Naive thymus-derived CD4-positive, alpha-beta T cell (primary cell): ENCODE measurements around the gene ZDBF2. TPM values are rescaled to one million over a fixed set of nuclear protein-coding genes. Genes with fewer than 3 reads are reported as not detected.
"Not testable (repeated sequence)": the region's sequence is repeated elsewhere in the genome, so short reads cannot be mapped to it uniquely, and the experiment has no call there.

Experiments used
- ATAC-seq: fragments of 150-1000 bp; cut with Tn5 transposase; 2 replicates; pipeline ENCODE4 v1.10.0; 2021; ENCODE audit warnings: mild to moderate bottlenecking, moderate library complexity
- CTCF ChIA-PET: fragments of 350-600 bp; sonication (Branson Sonifier 250); formaldehyde crosslinking; loops from one replicate; lab custom pipeline; 2021; ENCODE audit warnings: antibody characterized with exemption; lab: Charles Lee
- POLR2A ChIA-PET: fragments of 350-600 bp; sonication (Branson Sonifier 250); formaldehyde crosslinking; loops from one replicate; lab custom pipeline; 2021; ENCODE audit warnings: antibody characterized with exemption, inconsistent platforms; lab: Charles Lee
- DNase-seq, 9 donors: peaks; one replicate each; pipeline versions ENCODE4 v3.0.0 to v3.0.0-alpha.2; 2020 to 2022; ENCODE audit warnings: mixed read lengths in 1 of 9
- H3K27ac ChIP-seq: one replicate; pipeline ENCODE4 v1.7.0; 2013; ENCODE audit warnings: mild to moderate bottlenecking, low read depth, low read length, moderate library complexity
- H3K27me3 ChIP-seq, 2 donors: one replicate each; pipeline ENCODE4 v1.7.0; 2013; ENCODE audit warnings: low read length in 2 of 2, mild to moderate bottlenecking in 2 of 2, moderate library complexity in 2 of 2; ENCODE audit not compliant: control insufficient read depth in 2 of 2, insufficient read depth in 2 of 2
- H3K36me3 ChIP-seq, 3 experiments: 1 replicate in 2 of 3; 2 replicates in 1 of 3; pipeline ENCODE4 v1.7.0; 2013; ENCODE audit warnings: low read length in 3 of 3, mild to moderate bottlenecking in 3 of 3, moderate library complexity in 1 of 3; ENCODE audit not compliant: insufficient read depth in 3 of 3, control insufficient read depth in 2 of 3
- H3K4me1 ChIP-seq, 2 donors: one replicate each; pipeline ENCODE4 v1.7.0; 2013; ENCODE audit warnings: low read length in 2 of 2, mild to moderate bottlenecking in 2 of 2, moderate library complexity in 1 of 2; ENCODE audit not compliant: control insufficient read depth in 2 of 2, insufficient read depth in 2 of 2
- H3K4me3 ChIP-seq: 2 replicates; pipeline ENCODE4 v1.7.0; 2013; ENCODE audit warnings: mild to moderate bottlenecking, low read length
- H3K9me3 ChIP-seq, 3 experiments: 1 replicate in 2 of 3; 2 replicates in 1 of 3; pipeline ENCODE4 v1.7.0; 2013; ENCODE audit warnings: low read length in 3 of 3; ENCODE audit not compliant: control insufficient read depth in 2 of 3
- H3K27ac Mint-ChIP-seq, 9 donors: one replicate each; pipeline ENCODE4 v1.8.0; 2020 to 2022; ENCODE audit warnings: mixed read lengths in 9 of 9, mild to moderate bottlenecking in 8 of 9, moderate library complexity in 5 of 9, inconsistent platforms in 2 of 9
- H3K27me3 Mint-ChIP-seq, 5 donors: one replicate each; pipeline ENCODE4 v1.8.0; 2021 to 2022; ENCODE audit warnings: mixed read lengths in 5 of 5, mild to moderate bottlenecking in 1 of 5
- H3K36me3 Mint-ChIP-seq, 5 donors: one replicate each; pipeline ENCODE4 v1.8.0; 2020 to 2022; ENCODE audit warnings: mixed read lengths in 5 of 5, mild to moderate bottlenecking in 3 of 5, inconsistent platforms in 1 of 5
- H3K4me1 Mint-ChIP-seq, 7 donors: one replicate each; pipeline ENCODE4 v1.8.0; 2020 to 2022; ENCODE audit warnings: mixed read lengths in 7 of 7, mild to moderate bottlenecking in 3 of 7, inconsistent platforms in 1 of 7
- H3K4me3 Mint-ChIP-seq, 10 donors: one replicate each; pipeline ENCODE4 v1.8.0; 2020 to 2022; ENCODE audit warnings: mild to moderate bottlenecking in 10 of 10, mixed read lengths in 10 of 10, moderate library complexity in 6 of 10, inconsistent platforms in 2 of 10
- H3K9me3 Mint-ChIP-seq, 11 donors: one replicate each; pipeline ENCODE4 v1.8.0; 2020 to 2022; ENCODE audit warnings: mixed read lengths in 11 of 11, mild to moderate bottlenecking in 4 of 11, inconsistent platforms in 1 of 11, moderate library complexity in 1 of 11
- intact Hi-C, 2 donors: fragments of 100-400 bp; cut with micrococcal nuclease; formaldehyde crosslinking; loops; one replicate each; pipeline ENCODE4 v1.15.1; 2023
- polyA plus RNA-seq, 2 donors: library from polyadenylated mRNA; unstranded; fragments of 300-500 nt; fragmentation: Illumina TruSeq; gene quantifications; one replicate each; pipeline ENCODE4 v1.2.3, GENCODE V29; 2021
- total RNA-seq, 6 experiments: library from RNA in 5 of 6; stranded (reverse) in 5 of 6; gene quantifications; 1 replicate in 5 of 6; 2 replicates in 1 of 6; pipeline ENCODE4 v1.2.3 and lab custom pipeline; 2021 to 2026

Gene ZDBF2
- total RNA-seq (10 to 100 TPM in 4 of 5 experiments, 1 to 10 TPM in 1; 9.1 to 22.4 (median 16.0) TPM), polyA plus RNA-seq (1 to 10 TPM; 4.4 to 6.7 TPM), total RNA-seq (lab: John Stamatoyannopoulos, UW) (78.5 reads per million, percentile 80 among the genes with 10 or more reads in this experiment)

DNA sequence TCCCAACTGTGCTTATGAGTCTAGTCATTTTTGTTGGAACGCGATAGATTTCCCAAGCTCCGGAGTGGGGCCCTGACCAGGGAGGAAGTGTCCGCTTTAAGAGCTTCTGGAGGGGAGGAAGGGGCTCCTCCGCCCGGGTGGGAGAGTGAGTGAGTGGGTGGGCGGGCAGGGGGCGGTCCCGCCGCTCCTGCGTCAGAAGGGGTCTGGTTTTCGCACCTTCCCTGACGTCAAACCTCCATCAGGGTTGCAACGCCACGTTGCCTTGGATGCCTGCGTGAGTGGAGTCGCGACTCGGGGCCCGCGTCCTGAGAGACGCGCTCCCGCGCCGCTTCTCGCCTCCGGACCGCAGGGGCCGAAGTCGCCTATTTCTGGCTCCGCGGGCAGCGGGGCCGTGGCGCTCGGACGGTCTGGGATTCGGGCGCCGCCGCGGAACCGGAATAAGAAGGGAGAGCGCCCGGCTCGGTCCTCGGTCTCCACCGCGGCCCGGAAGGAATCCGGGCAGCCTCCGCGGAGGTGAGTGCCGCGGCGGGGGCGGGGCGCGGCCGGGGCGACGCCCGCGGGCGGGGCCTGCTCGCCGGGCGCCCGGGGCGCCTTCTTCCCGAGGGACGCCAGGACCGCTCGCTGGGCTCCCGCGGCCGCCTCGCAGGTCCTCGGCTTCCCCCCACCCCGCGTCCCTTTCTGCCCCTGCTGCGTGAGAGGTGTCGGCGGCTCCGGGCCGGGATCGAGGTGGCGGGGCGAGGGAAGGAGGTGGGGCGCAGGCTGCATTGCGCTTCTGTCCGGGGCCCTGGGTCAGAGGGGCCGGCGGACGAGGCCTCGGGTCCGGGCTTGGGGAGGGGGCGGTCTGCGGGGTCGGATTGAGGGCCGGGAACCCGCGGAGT, at the start of gene ZDBF2:
TSS of gene ZDBF2 (plus strand) at position 230 of the 878 bp plus-strand sequence. CDS start 7,187 bp downstream, outside the sequence.
- Mint-ChIP-seq H3K27ac (peak within 1 kb of the TSS; percentile 85 to 96 (median 94)), H3K9me3 (peaks cover 0 to 20% (median 4%) of the 10 kb centered on the region in 11 donors), H3K4me3 (peak within 1 kb of the TSS; percentile 85 to 94 (median 91)), H3K36me3 (peaks cover 0 to 4% (median 0%) of the 10 kb centered on the region in 5 donors), H3K4me1 (peaks cover 9 to 25% (median 20%) of the 10 kb centered on the region in 7 donors), H3K27me3 (peaks cover 14 to 69% (median 51%) of the 10 kb centered on the region in 5 donors)
- Histone ChIP-seq H3K4me1 (peaks cover 8 to 14% of the 10 kb centered on the region in 2 donors), H3K9me3 (no peaks in the 10 kb centered on the region), H3K27me3 (peaks cover 0 to 6% of the 10 kb centered on the region in 2 donors), H3K27ac (peak within 1 kb of the TSS; percentile 79), H3K4me3 (peak within 1 kb of the TSS; percentile 56), H3K36me3 (peaks cover 0 to 4% (median 0%) of the 10 kb centered on the region in 3 experiments)
- CTCF ChIA-PET: interaction anchor here (0.6 kb wide), 1 partner anchor 191 kb away, joined by 3 read pairs; no protein-coding TSS in a partner anchor
- ATAC-seq (peak; percentile 80), DNase-seq (peak; percentile 29 to 70 (median 62))
- intact Hi-C loops: loop anchor here (1.0 to 10.0 kb wide), 11 partner anchors 14 to 1990 kb away; partner anchors contain the start of genes EEF1B2 (in 2 of the 2), FASTKD2 (in 2 of the 2), INO80D (in 2 of the 2) and MDH1B (in 2 of the 2)
- POLR2A ChIA-PET: interaction anchor here (0.7 kb wide), 1 partner anchor 188 kb away, joined by 3 read pairs; the partner anchor contains the start of gene INO80D

DNA sequence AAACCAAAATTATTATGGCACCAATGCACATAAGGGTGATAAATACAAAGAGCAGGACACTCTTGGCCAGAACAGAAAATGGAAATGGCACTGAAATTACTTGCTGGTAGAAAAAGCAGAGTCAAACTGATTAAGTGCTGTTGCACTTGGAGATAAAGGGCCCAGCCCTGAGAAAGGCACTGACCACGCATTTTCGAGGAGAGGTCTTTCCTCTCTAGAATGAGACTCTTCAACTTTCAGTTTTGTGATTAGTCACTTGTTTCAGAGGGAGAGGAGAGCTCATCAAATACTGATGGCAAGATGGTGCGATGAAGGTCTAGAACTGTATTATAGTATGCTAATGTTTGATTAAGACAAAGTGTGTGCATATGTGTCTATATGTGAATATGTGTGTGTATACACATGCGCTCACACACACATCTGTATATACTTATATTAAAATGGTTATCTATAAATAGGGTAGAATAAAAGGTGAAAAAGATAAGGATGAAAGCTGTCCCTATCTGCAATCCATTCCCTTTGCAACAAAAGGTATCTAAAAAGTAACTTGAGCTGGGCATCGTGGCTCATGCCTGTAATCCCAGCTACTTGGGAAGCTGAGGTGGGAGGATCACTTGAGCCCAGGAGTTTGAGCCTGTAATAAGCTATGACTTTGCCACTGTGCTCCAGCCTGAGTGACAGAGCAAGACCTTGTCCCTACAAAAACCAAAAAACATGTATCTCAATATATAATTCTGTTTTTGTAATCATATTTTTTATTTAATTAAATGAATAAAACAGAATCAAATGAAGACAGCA, 48.8 kb upstream of the ZDBF2 start:
- Mint-ChIP-seq H3K36me3 (peaks cover 0 to 13% (median 5%) of the 10 kb centered on the region in 5 donors), H3K27ac (no peak overlapping the region), H3K4me1 (peaks cover 0 to 8% (median 0%) of the 10 kb centered on the region in 7 donors), H3K27me3 (peaks cover 11 to 24% (median 22%) of the 10 kb centered on the region in 5 donors), H3K9me3 (peaks cover 5 to 43% (median 17%) of the 10 kb centered on the region in 11 donors), H3K4me3 (no peak overlapping the region)
- no peaks in the 10 kb centered on the region for H3K4me1 ChIP-seq
- peaks cover 0 to 7% (median 0%) of the 10 kb centered on the region in 3 experiments for H3K9me3 ChIP-seq
- ChIA-PET CTCF (no interaction called here), POLR2A (no interaction called here)
- no peak overlapping the region for H3K4me3 ChIP-seq
- ATAC-seq (no peak), DNase-seq (no peak)
- H3K27ac ChIP-seq: no peak overlapping the region
- no peaks in the 10 kb centered on the region for H3K36me3 ChIP-seq
- H3K27me3 ChIP-seq: peaks cover 0 to under 1% of the 10 kb centered on the region in 2 donors
- intact Hi-C loops: no loop called here

DNA sequence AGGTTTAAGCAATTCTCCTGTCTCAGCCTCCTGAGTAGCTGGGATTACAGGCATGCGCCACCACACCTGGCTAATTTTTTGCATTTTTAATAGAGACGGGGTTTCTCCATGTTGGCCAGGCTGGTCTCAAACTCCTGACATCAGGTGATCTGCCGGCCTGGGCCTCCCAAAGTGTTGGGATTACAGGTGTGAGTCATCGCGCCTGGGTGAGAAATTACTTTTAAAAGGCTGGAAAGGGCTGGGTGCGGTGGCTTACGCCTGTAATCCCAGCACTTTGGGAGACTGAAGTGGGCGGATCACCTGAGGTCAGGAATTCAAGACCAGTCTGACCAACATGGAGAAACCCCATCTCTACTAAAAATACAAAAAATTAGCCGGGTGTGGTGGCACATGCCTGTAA, 45.8 kb upstream of the ZDBF2 start:
- H3K27ac Mint-ChIP-seq, DNase-seq: not testable (repeated sequence)

DNA sequence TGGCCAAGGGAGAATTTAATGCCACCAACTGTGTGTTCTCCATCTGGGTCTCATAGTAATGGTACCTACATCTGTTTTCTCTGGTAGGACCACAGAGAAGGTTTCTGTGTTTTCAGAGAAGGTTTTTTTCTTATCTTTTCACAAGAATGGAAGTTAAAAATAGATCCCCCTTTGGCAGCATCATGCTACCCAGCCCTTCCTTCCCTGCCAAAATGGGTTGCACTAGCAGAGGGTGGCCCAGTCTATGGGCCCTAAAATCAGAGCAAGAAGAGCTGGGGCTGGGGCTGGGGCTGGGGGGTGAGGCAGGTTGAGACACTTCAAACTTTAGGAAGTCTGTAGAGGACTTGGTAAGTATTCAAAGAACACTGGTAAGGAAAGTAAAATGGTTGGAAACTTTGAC, 44.8 kb upstream of the ZDBF2 start:
- Histone ChIP-seq H3K4me1 (no peaks in the 10 kb centered on the region), H3K4me3 (no peak overlapping the region), H3K9me3 (no peaks in the 10 kb centered on the region), H3K36me3 (no peaks in the 10 kb centered on the region), H3K27me3 (no peaks in the 10 kb centered on the region), H3K27ac (no peak overlapping the region)
- DNase-seq (no peak), ATAC-seq (no peak)
- Mint-ChIP-seq H3K4me3 (no peak overlapping the region), H3K9me3 (peaks cover 0 to 26% (median 8%) of the 10 kb centered on the region in 11 donors), H3K4me1 (peaks cover 3 to 9% (median 7%) of the 10 kb centered on the region in 7 donors), H3K27ac (no peak overlapping the region), H3K36me3 (peaks cover 0 to 9% (median 5%) of the 10 kb centered on the region in 5 donors), H3K27me3 (peaks cover 4 to 15% (median 8%) of the 10 kb centered on the region in 5 donors)
- ChIA-PET CTCF (no interaction called here), POLR2A (no interaction called here)
- intact Hi-C loops: no loop called here

More for the DNA sequence above, 45.8 kb upstream of the ZDBF2 start:
- intact Hi-C loops, H3K36me3 Mint-ChIP-seq, ATAC-seq, H3K4me3 ChIP-seq, H3K27ac ChIP-seq, CTCF ChIA-PET, H3K27me3 ChIP-seq, POLR2A ChIA-PET, H3K4me1 ChIP-seq, H3K4me3 Mint-ChIP-seq, H3K36me3 ChIP-seq, H3K4me1 Mint-ChIP-seq, H3K9me3 ChIP-seq: not testable (repeated sequence)
- Mint-ChIP-seq H3K9me3 (peaks cover 0 to 26% (median 8%) of the 10 kb centered on the region in 11 donors), H3K27me3 (peaks cover 5 to 15% (median 8%) of the 10 kb centered on the region in 5 donors)

DNA sequence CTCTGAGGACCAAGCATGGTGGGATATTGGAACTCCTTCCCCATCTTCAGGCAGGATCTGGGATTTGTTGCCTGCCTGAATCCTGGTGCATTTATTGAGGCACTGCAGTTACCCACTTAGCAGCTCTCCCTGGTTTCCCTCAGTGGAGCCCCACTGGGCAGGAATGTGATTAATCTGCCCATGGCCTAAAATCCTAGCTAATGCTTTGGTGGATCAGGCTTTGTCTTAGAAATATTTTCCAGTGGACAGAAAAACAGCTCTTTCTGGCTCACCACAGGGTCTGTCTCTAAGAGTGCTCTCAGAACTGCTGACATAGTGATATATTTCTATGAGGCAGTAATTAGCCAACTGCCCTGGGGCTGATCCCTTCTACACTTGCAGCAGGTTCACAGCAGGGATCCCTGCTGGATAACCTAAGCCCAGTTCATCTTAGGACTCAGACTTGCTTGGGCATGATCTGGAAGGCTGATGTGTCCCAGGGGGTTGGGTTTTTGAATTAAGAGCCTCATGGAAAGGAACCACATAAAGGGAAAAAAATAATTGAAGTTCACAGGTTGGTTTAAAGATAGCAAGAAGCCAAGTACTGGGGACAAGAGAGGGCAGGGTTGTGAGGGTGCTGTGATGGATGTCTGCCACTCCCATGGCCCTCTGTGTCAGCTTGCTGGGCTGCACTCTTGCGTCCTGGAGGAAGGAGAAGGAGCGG, 44.3 kb upstream of the ZDBF2 start:
- Mint-ChIP-seq H3K27me3 (peaks cover 4 to 13% (median 8%) of the 10 kb centered on the region in 5 donors), H3K9me3 (peaks cover 0 to 25% (median 8%) of the 10 kb centered on the region in 11 donors), H3K4me1 (peaks cover 3 to 9% (median 7%) of the 10 kb centered on the region in 7 donors), H3K36me3 (peaks cover 0 to 9% (median 5%) of the 10 kb centered on the region in 5 donors), H3K4me3 (no peak overlapping the region), H3K27ac (no peak overlapping the region)
- H3K36me3 ChIP-seq: no peaks in the 10 kb centered on the region
- no peaks in the 10 kb centered on the region for H3K4me1 ChIP-seq
- no peaks in the 10 kb centered on the region for H3K9me3 ChIP-seq
- intact Hi-C loops: no loop called here
- DNase-seq (no peak), ATAC-seq (no peak)
- POLR2A ChIA-PET: no interaction called here
- no peaks in the 10 kb centered on the region for H3K27me3 ChIP-seq
- no peak overlapping the region for H3K27ac ChIP-seq
- H3K4me3 ChIP-seq: no peak overlapping the region
- CTCF ChIA-PET: no interaction called here
